ENCODE results near the gene DEFB112.

Gene DEFB112

GRCh38 chr6:50049829-50050228 lies at the start of gene DEFB112:
Gene DEFB112 (minus strand): TSS chr6:50049929. CDS start chr6:50049869, 60 bp downstream.
- DNase-seq: no peak

GRCh38 chr6:50098641-50098993 lies 48.9 kb upstream of the DEFB112 start:
- DNase-seq: no peak

- no peak for DNase-seq
Measured at GRCh38 chr6:50097966-50098640, 48.4 kb upstream of the DEFB112 start.

GRCh38 chr6:50096296-50096695 lies 46.6 kb upstream of the DEFB112 start:
- no peak for DNase-seq

GRCh38 chr6:50093938-50094272 lies 44.2 kb upstream of the DEFB112 start:
- no peak for DNase-seq

- DNase-seq: no peak
Measured at GRCh38 chr6:50093116-50093937, 43.6 kb upstream of the DEFB112 start.

- DNase-seq: no peak
Measured at GRCh38 chr6:50091641-50092040, 41.9 kb upstream of the DEFB112 start.

- no peak for DNase-seq
Measured at GRCh38 chr6:50089911-50090310, 40.2 kb upstream of the DEFB112 start.

GRCh38 chr6:50087231-50087954 lies 37.7 kb upstream of the DEFB112 start:
- no peak for DNase-seq

- no peak for DNase-seq
Measured at GRCh38 chr6:50077385-50077784, 27.7 kb upstream of the DEFB112 start.

- DNase-seq: no peak
Measured at GRCh38 chr6:50076431-50076830, 26.7 kb upstream of the DEFB112 start.

GRCh38 chr6:50071921-50072320 lies 22.2 kb upstream of the DEFB112 start:
- DNase-seq: no peak

- DNase-seq: no peak
Measured at GRCh38 chr6:50070101-50070500, 20.4 kb upstream of the DEFB112 start.

GRCh38 chr6:50062051-50062450 lies 12.3 kb upstream of the DEFB112 start:
- DNase-seq: no peak

- no peak for DNase-seq
Measured at GRCh38 chr6:50056242-50056641, 6.5 kb upstream of the DEFB112 start.

GRCh38 chr6:50047026-50047425 lies 2.7 kb downstream of the DEFB112 start:
- no peak for DNase-seq

- no peak for DNase-seq
Measured at GRCh38 chr6:50030777-50031562, 18.8 kb downstream of the DEFB112 start.

- DNase-seq: no peak
Measured at GRCh38 chr6:50030350-50030749, 19.4 kb downstream of the DEFB112 start.

GRCh38 chr6:50025258-50025657 lies 24.5 kb downstream of the DEFB112 start:
- no peak for DNase-seq

- no peak for DNase-seq
Measured at GRCh38 chr6:50021894-50022293, 27.8 kb downstream of the DEFB112 start, which contains the start of gene DEFB110. Gene DEFB110 (minus strand): TSS chr6:50021994. CDS start chr6:50021935, 59 bp downstream.

- no peak for DNase-seq
Measured at GRCh38 chr6:50007819-50008218, 41.9 kb downstream of the DEFB112 start.

GRCh38 chr6:50003139-50003538 lies 46.6 kb downstream of the DEFB112 start:
- DNase-seq: no peak

- no peak for DNase-seq
Measured at GRCh38 chr6:49995278-49995677, 54.5 kb downstream of the DEFB112 start.

All from retina (tissue), 1 donor.